ENCODE measurements around the gene SLC18A3. TPM values are rescaled to one million over a fixed set of nuclear protein-coding genes. Genes with fewer than 3 reads are reported as not detected.

SLC18A3 gene
- total and polyA plus RNA-seq, 5 donors from 2014 or later, result not detected

DNA sequence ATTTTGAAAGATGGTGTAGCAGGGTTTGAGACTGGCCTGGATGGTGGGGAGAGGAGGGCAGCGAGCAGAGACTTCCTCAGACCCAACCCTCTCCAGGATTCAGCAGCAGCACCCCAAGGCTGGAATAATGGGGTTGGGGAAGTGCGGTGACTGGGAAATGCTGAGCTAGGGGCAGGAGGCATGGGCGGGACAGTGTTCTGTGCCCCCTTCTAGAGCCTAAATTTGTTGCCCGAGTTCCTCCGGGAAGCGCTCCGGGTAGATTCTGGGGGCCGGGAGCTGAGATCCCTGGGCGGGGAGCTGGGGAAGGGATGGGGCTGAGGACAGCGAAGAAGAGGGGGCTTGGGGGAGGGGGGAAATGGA lies 3.8 kb downstream of the SLC18A3 start, which contains the start of gene CHAT:
Gene CHAT (plus strand): TSS at position 156 of the 360 bp plus-strand sequence. CDS start 153 bp downstream, at position 309.
- no peaks in the 10 kb centered on the region for H3K9me3 ChIP-seq (ENCODE audit: control insufficient read depth in 2 of 2, low read length in 2 of 2)
- peaks cover 10% of the 10 kb centered on the region for H3K27me3 ChIP-seq (ENCODE audit: control insufficient read depth, insufficient read depth, low read length)
- H3K4me3 Mint-ChIP-seq, result peak within 1 kb of the TSS in 1 of 4 donors; percentile 5
- no peak within 1 kb of the TSS for H3K27ac Mint-ChIP-seq
- H3K27ac ChIP-seq (ENCODE audit: insufficient read depth, low read length, poor library complexity, severe bottlenecking), result no peak within 1 kb of the TSS
- no peak for ATAC-seq (ENCODE audit: low read depth in 2 of 2)
- H3K4me1 Mint-ChIP-seq, result peaks cover 0 to 11% (median 0%) of the 10 kb centered on the region in 4 donors
- H3K36me3 ChIP-seq (ENCODE audit: control insufficient read depth, insufficient read depth, low read length), result no peaks in the 10 kb centered on the region
- no peak for DNase-seq
- no peaks in the 10 kb centered on the region for H3K4me1 ChIP-seq (ENCODE audit: control insufficient read depth, insufficient read depth, low read length, poor library complexity, severe bottlenecking)
- peaks cover 67% of the 10 kb centered on the region for H3K27me3 Mint-ChIP-seq
- peaks cover 0 to 11% (median 2%) of the 10 kb centered on the region in 7 donors for H3K9me3 Mint-ChIP-seq
- H3K36me3 Mint-ChIP-seq, result no peaks in the 10 kb centered on the region
- H3K4me3 ChIP-seq (ENCODE audit: low read depth, low read length), result no peak within 1 kb of the TSS

DNA sequence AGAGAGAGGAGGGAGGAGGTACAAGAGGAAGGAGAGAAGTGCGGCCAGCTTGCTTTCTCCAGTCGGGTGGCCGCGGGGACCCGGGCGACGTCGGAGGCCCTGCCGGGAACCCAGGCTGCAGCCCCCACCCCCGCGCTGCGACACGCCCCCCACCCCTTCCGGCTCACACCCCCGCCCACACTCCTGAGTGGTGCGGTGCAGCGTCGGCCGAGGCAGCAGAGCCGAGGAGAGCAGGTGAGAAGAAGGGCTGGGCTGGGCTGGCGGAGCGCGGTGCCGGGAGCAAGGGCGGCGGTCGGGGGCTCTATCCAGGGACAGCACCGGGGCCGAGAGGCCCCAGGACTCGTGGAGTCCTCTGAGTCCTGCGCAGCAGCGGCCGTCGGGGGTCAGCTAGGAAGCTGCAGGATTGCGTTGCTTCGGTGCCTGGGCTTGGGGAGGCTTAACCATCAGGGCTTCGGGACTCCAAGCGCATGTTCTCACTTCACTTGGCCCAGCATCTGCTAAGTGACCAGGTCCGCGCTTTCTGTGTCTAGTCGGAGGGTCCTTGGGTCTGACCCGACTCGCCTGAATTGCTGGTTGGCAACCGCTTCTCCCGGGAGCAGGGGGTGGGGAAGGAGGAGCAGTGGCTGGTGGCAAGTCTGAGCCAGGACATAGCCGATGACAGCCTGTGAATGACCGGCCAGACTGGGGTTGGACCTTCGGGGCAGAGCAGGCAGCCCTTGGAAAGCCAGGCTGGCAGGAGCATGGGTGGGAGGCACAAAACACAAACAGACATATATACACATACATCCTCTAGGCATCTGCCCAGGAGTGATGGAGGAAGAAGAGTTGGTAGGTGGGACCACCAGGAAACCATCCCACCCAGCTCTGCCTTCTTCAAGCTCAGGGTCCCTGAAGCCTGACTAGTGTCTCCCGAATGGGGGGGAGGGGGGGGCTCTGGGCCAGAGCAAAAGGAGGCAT lies 4.4 kb downstream of the SLC18A3 start:
- Histone ChIP-seq H3K4me1 (ENCODE audit: control insufficient read depth, insufficient read depth, low read length, poor library complexity, severe bottlenecking) (no peaks in the 10 kb centered on the region), H3K27ac (ENCODE audit: insufficient read depth, low read length, poor library complexity, severe bottlenecking) (no peak overlapping the region), H3K27me3 (ENCODE audit: control insufficient read depth, insufficient read depth, low read length) (peaks cover 10% of the 10 kb centered on the region), H3K9me3 (ENCODE audit: control insufficient read depth in 2 of 2, low read length in 2 of 2) (no peaks in the 10 kb centered on the region), H3K4me3 (ENCODE audit: low read depth, low read length) (no peak overlapping the region), H3K36me3 (ENCODE audit: control insufficient read depth, insufficient read depth, low read length) (no peaks in the 10 kb centered on the region)
- H3K27me3 Mint-ChIP-seq, result peaks cover 69% of the 10 kb centered on the region
- ATAC-seq (ENCODE audit: low read depth in 2 of 2) (no peak), DNase-seq (no peak)
- H3K4me3 Mint-ChIP-seq, result no peak overlapping the region
- peaks cover 0 to 11% (median 0%) of the 10 kb centered on the region in 4 donors for H3K4me1 Mint-ChIP-seq
- no peak overlapping the region for H3K27ac Mint-ChIP-seq
- H3K9me3 Mint-ChIP-seq, result peaks cover 0 to 11% (median 0%) of the 10 kb centered on the region in 7 donors
- no peaks in the 10 kb centered on the region for H3K36me3 Mint-ChIP-seq

DNA sequence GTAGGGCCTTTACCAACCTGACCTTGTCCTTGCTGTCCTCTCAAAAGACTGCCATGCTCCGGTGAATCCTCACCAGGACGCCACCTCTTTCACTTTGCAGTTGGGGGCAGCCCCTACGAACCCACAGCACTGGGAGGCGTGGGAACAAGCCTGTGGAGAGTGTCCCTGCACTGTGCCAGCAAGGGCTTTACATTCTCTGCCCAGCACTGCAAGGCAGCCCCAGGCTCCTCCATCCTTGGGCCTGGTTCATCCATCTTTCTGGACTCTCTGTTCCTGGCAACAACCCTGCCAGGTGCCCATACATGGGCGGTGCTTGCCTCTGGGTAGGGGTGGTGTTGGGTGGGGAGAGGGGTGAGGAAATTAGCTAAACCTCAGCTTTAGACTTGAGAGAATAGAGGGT lies 5.1 kb downstream of the SLC18A3 start:
- H3K4me3 Mint-ChIP-seq, result no peak overlapping the region
- DNase-seq, result no peak
- H3K9me3 Mint-ChIP-seq, result peaks cover 0 to 11% (median 0%) of the 10 kb centered on the region in 7 donors
- peaks cover 71% of the 10 kb centered on the region for H3K27me3 Mint-ChIP-seq
- H3K9me3 ChIP-seq (ENCODE audit: control insufficient read depth in 2 of 2, low read length in 2 of 2), result no peaks in the 10 kb centered on the region
- ATAC-seq (ENCODE audit: low read depth in 2 of 2), result no peak
- H3K27ac ChIP-seq (ENCODE audit: insufficient read depth, low read length, poor library complexity, severe bottlenecking), result no peak overlapping the region
- no peaks in the 10 kb centered on the region for H3K36me3 ChIP-seq (ENCODE audit: control insufficient read depth, insufficient read depth, low read length)
- no peaks in the 10 kb centered on the region for H3K4me1 ChIP-seq (ENCODE audit: control insufficient read depth, insufficient read depth, low read length, poor library complexity, severe bottlenecking)
- H3K4me3 ChIP-seq (ENCODE audit: low read depth, low read length), result no peak overlapping the region
- peaks cover 10% of the 10 kb centered on the region for H3K27me3 ChIP-seq (ENCODE audit: control insufficient read depth, insufficient read depth, low read length)
- no peaks in the 10 kb centered on the region for H3K36me3 Mint-ChIP-seq
- H3K27ac Mint-ChIP-seq, result no peak overlapping the region
- H3K4me1 Mint-ChIP-seq, result peaks cover 0 to 11% (median 0%) of the 10 kb centered on the region in 4 donors

DNA sequence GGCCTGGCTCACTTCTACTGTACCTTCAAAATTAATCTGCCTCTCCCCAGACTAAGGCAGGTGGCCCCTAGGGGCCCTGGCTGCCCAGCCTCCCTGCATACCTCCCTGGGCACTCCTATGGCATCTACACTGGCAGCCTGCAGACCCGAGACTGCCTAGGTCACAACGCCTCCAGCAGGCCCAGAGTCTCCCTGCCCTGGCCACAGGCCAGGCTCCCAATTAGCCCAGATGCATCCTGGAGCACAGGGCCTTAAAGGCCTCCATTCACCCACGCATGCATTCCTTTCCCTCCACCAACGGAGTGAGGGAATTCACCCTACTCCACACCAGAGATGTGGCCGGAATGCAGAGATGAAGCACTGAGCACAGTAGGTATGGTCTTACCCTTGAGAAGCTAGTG lies 5.6 kb downstream of the SLC18A3 start:
- Mint-ChIP-seq H3K27me3 (peaks cover 71% of the 10 kb centered on the region), H3K4me1 (peaks cover 0 to 11% (median 0%) of the 10 kb centered on the region in 4 donors), H3K9me3 (peaks cover 0 to 11% (median 0%) of the 10 kb centered on the region in 7 donors), H3K36me3 (no peaks in the 10 kb centered on the region), H3K27ac (no peak overlapping the region), H3K4me3 (no peak overlapping the region)
- peaks cover 10% of the 10 kb centered on the region for H3K27me3 ChIP-seq (ENCODE audit: control insufficient read depth, insufficient read depth, low read length)
- H3K27ac ChIP-seq (ENCODE audit: insufficient read depth, low read length, poor library complexity, severe bottlenecking), result no peak overlapping the region
- DNase-seq, result no peak
- no peak for ATAC-seq (ENCODE audit: low read depth in 2 of 2)
- H3K9me3 ChIP-seq (ENCODE audit: control insufficient read depth in 2 of 2, low read length in 2 of 2), result no peaks in the 10 kb centered on the region
- no peaks in the 10 kb centered on the region for H3K36me3 ChIP-seq (ENCODE audit: control insufficient read depth, insufficient read depth, low read length)
- H3K4me1 ChIP-seq (ENCODE audit: control insufficient read depth, insufficient read depth, low read length, poor library complexity, severe bottlenecking), result no peaks in the 10 kb centered on the region
- H3K4me3 ChIP-seq (ENCODE audit: low read depth, low read length), result no peak overlapping the region

DNA sequence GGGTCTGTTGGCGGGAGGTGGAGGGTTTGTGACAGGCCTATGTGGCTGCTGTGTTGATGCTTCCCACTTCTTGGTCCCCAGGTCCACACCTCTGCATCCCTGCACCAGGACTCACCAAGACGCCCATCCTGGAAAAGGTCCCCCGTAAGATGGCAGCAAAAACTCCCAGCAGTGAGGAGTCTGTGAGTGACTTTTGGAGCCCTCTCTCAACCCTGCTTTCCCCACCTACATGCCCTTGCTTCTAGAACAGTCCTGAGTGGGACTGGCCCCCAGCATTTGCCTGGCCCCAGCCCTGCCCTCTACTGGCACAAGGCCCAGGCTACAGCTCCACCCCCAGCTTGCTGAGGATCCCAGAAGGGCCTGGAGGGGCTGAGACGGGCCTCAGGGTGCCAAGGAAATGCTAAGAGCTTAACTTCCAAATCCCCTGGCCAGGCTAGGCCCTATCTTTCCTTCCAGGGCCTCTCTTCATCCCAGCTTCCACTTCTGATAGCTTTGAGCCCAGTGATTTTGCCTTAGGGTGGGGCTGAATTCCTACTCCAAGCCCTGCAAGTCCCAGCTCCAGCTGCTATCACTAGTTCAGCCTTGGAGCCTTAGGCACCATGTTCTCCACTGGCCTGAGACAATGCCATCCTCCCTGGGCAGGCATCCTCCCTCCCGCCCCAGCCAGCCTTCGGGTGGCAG lies 6.5 kb downstream of the SLC18A3 start:
- Mint-ChIP-seq H3K4me3 (no peak overlapping the region), H3K27me3 (peaks cover 64% of the 10 kb centered on the region), H3K9me3 (peaks cover 0 to 10% (median 0%) of the 10 kb centered on the region in 7 donors), H3K4me1 (peaks cover 0 to 11% (median 0%) of the 10 kb centered on the region in 4 donors), H3K27ac (no peak overlapping the region), H3K36me3 (no peaks in the 10 kb centered on the region)
- DNase-seq (no peak), ATAC-seq (ENCODE audit: low read depth in 2 of 2) (no peak)
- Histone ChIP-seq H3K4me3 (ENCODE audit: low read depth, low read length) (no peak overlapping the region), H3K4me1 (ENCODE audit: control insufficient read depth, insufficient read depth, low read length, poor library complexity, severe bottlenecking) (no peaks in the 10 kb centered on the region), H3K27ac (ENCODE audit: insufficient read depth, low read length, poor library complexity, severe bottlenecking) (no peak overlapping the region), H3K27me3 (ENCODE audit: control insufficient read depth, insufficient read depth, low read length) (peaks cover 10% of the 10 kb centered on the region), H3K9me3 (ENCODE audit: control insufficient read depth in 2 of 2, low read length in 2 of 2) (no peaks in the 10 kb centered on the region), H3K36me3 (ENCODE audit: control insufficient read depth, insufficient read depth, low read length) (no peaks in the 10 kb centered on the region)

DNA sequence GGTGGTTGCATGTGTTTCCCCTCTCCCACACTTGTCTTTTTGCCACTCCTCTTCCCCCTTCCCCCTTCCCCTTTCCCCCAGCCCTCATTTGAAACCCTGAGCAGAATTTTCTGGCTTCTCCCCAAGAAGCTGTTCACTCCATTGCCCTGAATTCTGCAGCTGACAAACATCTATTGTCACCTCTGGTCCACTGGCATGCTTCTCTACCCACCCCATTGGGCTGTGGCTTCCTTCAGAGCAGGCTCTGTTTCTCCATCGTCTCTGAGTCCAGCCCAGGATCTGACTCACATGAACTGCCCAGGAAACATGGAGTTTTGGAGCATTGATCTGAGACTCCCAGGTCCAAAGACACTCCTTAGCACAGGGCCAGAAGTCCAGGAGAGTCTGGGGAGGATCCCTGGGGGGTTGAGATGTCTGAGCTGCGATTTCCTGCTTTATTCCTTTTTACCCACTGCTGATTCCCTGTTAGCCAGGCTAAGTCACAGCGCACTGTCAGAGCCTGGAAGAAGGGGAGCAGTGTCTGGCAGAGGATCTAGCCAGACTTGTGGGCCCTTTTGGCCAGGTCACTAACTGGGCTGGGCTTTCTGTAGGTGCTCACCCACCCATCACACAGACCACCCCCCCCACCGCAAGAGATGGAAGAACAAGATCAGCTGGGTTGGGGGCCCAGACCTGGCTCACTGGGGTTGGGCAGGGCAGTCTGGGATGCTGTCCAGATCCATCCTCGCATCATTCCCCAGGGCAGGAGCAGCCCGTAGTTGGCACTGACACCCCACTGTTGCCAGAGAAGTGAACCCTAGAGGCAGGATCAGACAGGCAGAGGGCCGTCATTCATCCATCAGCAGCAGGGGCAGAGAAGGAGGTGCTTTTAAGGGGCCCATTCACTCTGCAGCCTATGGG lies 7.3 kb downstream of the SLC18A3 start:
- ATAC-seq (ENCODE audit: low read depth in 2 of 2) (no peak), DNase-seq (no peak)
- peaks cover 10% of the 10 kb centered on the region for H3K27me3 ChIP-seq (ENCODE audit: control insufficient read depth, insufficient read depth, low read length)

DNA sequence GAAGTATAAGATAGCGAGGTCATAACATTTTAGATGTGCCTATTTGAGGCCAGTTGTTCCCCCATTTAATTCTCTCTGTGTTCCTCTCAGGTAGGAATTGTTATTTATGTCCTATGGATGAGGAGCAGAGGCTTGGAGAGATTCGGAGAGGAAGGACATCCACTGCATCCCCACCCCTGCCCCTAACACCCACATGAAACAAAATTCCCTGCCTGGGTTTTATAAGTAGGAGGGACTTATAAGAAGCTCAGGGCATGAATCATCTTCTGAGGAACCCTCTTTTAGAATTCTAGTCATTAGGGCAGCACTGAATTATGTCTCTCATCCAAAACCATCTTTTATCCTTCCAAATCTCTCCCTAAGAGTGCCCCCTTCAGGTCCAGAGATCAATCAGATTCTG lies 8.7 kb downstream of the SLC18A3 start:
- no peaks in the 10 kb centered on the region for H3K9me3 Mint-ChIP-seq
- Histone ChIP-seq H3K36me3 (ENCODE audit: control insufficient read depth, insufficient read depth, low read length) (no peaks in the 10 kb centered on the region), H3K27ac (ENCODE audit: insufficient read depth, low read length, poor library complexity, severe bottlenecking) (no peak overlapping the region), H3K4me3 (ENCODE audit: low read depth, low read length) (no peak overlapping the region), H3K9me3 (ENCODE audit: control insufficient read depth in 2 of 2, low read length in 2 of 2) (no peaks in the 10 kb centered on the region), H3K27me3 (ENCODE audit: control insufficient read depth, insufficient read depth, low read length) (peaks cover 4% of the 10 kb centered on the region), H3K4me1 (ENCODE audit: control insufficient read depth, insufficient read depth, low read length, poor library complexity, severe bottlenecking) (no peaks in the 10 kb centered on the region)
- no peak overlapping the region for H3K4me3 Mint-ChIP-seq
- DNase-seq, result no peak
- peaks cover 42% of the 10 kb centered on the region for H3K27me3 Mint-ChIP-seq
- H3K4me1 Mint-ChIP-seq, result peaks cover 0 to 3% (median 0%) of the 10 kb centered on the region in 4 donors
- H3K27ac Mint-ChIP-seq, result no peak overlapping the region
- no peaks in the 10 kb centered on the region for H3K36me3 Mint-ChIP-seq
- ATAC-seq (ENCODE audit: low read depth in 2 of 2), result no peak

More for the DNA sequence above, 7.3 kb downstream of the SLC18A3 start:
- Histone ChIP-seq H3K36me3 (ENCODE audit: control insufficient read depth, insufficient read depth, low read length) (no peaks in the 10 kb centered on the region), H3K9me3 (ENCODE audit: control insufficient read depth in 2 of 2, low read length in 2 of 2) (no peaks in the 10 kb centered on the region), H3K4me1 (ENCODE audit: control insufficient read depth, insufficient read depth, low read length, poor library complexity, severe bottlenecking) (no peaks in the 10 kb centered on the region), H3K4me3 (ENCODE audit: low read depth, low read length) (no peak overlapping the region), H3K27ac (ENCODE audit: insufficient read depth, low read length, poor library complexity, severe bottlenecking) (no peak overlapping the region)
- Mint-ChIP-seq H3K36me3 (no peaks in the 10 kb centered on the region), H3K27ac (no peak overlapping the region), H3K9me3 (peaks cover 0 to 4% (median 0%) of the 10 kb centered on the region in 7 donors), H3K4me1 (peaks cover 0 to 4% (median 0%) of the 10 kb centered on the region in 4 donors), H3K4me3 (no peak overlapping the region), H3K27me3 (peaks cover 56% of the 10 kb centered on the region)

Measured in CD4-positive, CD25-positive, alpha-beta regulatory T cell (primary cell).